Choroid plexus epithelial cell (primary cell): ENCODE data around the gene DGUOK.

Experiments
- DNase-seq: peaks from one replicate; pipeline ENCODE4 v3.0.0-alpha.2; 2010; ENCODE audit warnings: low read depth
- H3K4me3 ChIP-seq: 2 replicates; pipeline ENCODE4 v1.5.1; 2011; ENCODE audit warnings: low read depth, mild to moderate bottlenecking, control low read depth, low read length, moderate library complexity
- TF ChIP-seq, protein P1 (sequence below): conservative IDR thresholded peaks from 2 replicates; pipeline ENCODE4 v1.5.1; 2011; ENCODE audit warnings: low read depth, mild to moderate bottlenecking, control low read depth, inconsistent platforms, low read length, moderate library complexity

Gene DGUOK

DNA sequence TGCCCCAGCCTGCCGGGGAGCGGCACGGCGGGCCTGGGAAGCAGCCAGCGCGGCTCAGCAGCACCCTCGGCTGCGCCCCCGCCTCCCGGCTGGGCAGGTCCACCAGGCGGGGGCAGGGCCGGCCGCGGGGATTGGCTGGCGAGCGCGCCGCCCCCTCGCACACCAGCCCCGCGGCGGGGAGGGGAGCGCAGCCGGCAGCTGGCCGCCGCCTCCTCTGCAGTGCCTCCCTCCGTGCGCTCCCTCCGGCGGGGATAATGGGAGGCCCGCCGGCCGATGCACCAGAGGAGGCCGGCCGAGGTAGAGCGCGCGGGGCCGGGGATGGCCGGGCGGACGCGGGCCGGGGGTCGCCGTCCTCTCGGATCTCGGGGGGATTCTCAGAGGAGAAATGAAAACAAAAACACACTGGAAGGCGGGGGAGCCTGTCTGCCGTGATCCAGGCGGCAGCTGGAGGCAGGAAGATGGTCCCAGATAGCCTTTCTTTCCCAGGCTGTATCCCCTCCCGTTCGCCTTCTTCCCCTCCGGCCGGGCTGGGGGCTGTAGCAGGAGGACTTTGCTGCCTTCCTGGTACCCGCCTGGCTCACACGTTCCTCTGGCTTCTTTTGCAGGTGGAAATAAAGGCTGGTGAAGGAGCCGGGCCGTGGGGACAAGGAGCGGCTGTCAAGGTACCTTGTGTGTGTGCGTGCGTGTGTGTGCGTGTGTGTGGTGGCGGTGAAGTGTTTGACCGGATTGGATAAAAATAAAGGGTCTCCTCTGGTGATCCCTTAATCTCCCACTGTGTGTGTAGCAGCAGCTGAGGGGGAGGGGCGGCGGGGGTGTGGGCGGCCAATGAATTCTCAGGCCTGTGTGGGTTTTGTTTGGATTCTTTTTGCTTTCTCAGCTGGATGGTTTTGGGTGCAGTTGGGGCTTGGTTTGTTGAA is 76.1 kb downstream of the DGUOK start:
- TF ChIP-seq, protein P1, sequence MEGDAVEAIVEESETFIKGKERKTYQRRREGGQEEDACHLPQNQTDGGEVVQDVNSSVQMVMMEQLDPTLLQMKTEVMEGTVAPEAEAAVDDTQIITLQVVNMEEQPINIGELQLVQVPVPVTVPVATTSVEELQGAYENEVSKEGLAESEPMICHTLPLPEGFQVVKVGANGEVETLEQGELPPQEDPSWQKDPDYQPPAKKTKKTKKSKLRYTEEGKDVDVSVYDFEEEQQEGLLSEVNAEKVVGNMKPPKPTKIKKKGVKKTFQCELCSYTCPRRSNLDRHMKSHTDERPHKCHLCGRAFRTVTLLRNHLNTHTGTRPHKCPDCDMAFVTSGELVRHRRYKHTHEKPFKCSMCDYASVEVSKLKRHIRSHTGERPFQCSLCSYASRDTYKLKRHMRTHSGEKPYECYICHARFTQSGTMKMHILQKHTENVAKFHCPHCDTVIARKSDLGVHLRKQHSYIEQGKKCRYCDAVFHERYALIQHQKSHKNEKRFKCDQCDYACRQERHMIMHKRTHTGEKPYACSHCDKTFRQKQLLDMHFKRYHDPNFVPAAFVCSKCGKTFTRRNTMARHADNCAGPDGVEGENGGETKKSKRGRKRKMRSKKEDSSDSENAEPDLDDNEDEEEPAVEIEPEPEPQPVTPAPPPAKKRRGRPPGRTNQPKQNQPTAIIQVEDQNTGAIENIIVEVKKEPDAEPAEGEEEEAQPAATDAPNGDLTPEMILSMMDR, result no peak
- H3K4me3 ChIP-seq, result peak overlapping the region; percentile 68
- peak; percentile 85 for DNase-seq

DNA sequence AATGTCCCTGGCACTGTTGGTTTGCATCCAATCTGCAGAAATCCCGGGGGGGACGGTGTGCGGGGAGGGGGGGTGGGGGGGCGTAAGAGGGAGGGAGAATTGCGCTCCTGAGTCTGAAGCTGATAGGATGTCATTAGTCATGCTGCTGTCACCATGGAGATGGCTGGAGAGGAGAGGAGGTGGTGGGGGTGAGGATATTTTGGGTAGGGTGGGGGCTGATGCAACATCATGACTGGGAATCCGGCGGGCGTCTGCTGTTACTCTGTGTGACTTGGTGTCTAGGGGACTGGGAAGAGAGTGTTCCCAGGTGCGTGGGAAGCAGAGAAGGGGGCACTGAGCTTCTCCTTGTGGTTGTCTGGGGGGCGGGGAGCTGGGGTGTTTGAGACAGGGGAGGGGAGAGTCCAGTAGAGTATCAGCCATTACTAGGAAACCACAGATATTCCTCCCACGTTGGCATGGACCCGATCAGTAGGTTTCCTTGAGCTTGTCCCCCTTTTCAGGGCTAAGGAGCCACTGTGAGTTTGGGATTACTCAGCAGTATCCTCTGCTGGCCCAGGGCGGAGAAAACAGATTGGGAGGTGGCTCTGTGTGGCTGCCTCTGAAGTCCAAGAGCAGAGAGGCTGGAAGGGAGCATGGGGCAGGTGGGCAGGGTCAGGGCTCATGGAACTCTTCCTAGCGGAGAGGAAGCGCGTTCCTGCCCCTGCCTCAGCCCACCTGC is 77.0 kb downstream of the DGUOK start:
- peak overlapping the region; percentile 68 for H3K4me3 ChIP-seq
- TF ChIP-seq, protein P1, result no peak
- peak; percentile 49 for DNase-seq

DNA sequence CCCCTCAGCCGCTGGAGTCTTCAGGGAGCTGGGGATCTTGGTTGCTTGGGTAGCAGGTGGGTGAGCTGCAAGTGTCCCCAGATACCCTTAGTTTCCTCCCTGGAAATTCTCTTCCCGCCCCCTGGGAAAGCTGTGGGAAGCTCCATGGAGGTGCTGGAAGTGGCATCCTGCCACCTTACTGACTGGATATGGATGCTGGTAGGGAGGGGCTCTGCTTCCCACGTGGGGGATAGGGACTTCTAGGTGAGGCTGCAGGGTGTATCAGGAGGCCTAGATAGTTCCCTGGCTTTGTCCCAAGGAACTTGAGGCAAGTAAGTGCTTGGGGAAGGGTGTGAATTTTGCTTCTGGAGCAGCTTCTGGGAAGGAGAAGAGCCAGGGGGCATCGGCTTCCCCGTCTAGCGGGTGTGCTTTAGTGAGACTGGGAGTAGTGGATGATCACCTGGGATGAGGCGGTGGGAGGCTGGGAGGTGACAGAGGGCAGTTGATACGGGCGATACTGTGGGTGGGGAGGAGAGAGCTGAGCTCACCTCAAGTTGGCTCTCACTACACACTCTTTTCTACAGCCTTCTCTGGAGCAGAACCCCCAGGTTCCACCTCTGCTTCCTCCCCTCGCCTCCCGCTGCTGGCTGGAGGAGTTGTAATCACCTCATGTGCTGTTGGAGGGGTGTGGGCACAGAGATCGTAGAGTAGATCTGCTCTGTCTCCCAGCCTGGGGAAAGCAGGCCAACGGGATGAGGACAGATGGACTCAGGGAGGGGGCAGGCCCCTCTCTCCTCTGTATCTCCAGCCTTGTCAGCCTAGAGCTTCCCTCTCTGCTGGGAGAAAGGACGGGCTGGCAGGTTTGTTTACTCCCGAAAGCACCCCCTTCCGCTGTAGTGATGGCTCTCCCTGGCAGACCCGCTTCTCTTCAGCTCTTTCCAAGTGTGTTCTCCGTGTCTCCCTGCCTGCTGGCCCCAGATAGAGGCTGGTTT is 77.8 kb downstream of the DGUOK start:
- TF ChIP-seq, protein P1, result no peak
- DNase-seq, result no peak
- no peak overlapping the region for H3K4me3 ChIP-seq

DNA sequence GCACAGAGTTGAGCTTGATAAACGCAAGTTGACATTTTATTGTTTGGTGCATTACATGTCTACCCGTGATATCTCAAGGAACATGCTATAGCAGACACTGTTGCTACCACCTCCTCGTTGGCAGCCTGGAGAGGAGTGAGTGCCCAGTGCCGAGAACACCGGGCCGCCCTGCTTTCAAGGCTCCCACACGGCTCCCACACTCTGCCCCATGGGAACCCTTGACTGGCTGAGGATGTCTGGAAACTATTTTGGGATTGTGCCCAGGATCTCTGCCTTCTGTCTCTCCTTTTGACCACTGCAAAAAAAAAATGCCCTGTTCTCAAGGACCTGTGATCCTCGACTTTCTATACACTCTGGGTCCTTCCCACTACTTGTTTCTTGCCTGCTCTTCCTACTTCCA is 79.1 kb downstream of the DGUOK start:
- TF ChIP-seq, protein P1, result no peak
- DNase-seq, result no peak
- no peak overlapping the region for H3K4me3 ChIP-seq

DNA sequence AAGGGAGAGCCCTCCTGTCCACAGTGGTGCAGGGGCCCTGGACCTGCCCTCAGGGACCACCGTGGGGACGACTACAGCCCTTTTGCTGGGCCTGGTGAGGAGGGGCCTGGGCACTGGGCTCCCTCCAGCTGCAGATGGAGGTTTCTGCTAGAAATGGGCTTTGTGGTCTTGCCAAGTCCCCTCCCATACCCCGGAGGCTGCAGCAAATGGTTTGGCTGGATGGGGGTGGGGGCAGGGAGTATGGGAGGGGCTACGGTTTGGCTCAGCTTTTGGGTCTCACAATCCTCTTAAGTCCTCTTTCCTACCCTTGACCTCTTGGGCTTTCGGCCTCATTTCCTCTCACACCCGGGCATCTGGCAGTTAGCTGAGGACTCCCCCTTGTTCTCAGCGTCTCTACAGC is 79.8 kb downstream of the DGUOK start:
- TF ChIP-seq, protein P1, result no peak
- DNase-seq, result no peak
- H3K4me3 ChIP-seq, result no peak overlapping the region

DNA sequence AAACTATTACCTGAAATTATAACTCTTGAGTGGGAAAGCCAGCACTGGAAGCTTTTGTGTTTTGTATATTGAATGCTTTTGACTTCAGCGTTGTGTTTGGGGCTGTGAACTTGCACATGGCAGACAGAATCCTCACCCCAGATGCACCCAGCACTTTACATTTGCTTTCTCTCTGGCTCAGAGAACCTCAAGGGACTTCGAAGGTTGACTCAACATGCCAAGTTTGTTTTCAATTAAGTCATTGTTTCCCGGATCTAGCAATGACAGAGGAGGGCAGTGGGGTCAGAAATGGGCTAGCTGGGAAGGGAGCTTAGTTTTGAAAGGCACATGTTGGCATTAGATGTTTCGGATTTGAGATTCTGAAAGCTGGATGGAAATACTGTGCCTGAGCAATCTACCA is 80.4 kb downstream of the DGUOK start:
- DNase-seq, result peak; percentile 41
- TF ChIP-seq, protein P1, result no peak
- H3K4me3 ChIP-seq, result no peak overlapping the region
